Measurements from ENCODE around the gene NEK6.

- TF ChIP-seq CTCF (conservative IDR thresholded peaks at IDR 0.05; ENCODE audit: low read length) (no peak), EZH2phosphoT487 (IDR thresholded peaks at IDR 0.05; ENCODE audit: borderline replicate concordance, low read depth, low read length) (no peak)
These were observed 72.4 kb downstream of the NEK6 start for GRCh38 chr9:124330011-124330697.
